Measurements from ENCODE around the gene ESRRB.

Gene ESRRB

GRCh38 chr14:76495983-76496382 is 120.0 kb downstream of the ESRRB start:
- no peak overlapping the region for H3K4me3 ChIP-seq (replicated peaks in 1 of 2; ENCODE audit: low read depth in 2 of 2, low read length in 2 of 2)
- DNase-seq (ENCODE audit: low read depth in 2 of 2): no peak
- TF ChIP-seq CTCF (IDR thresholded peaks at IDR 0.05; ENCODE audit: low read depth, low read length): no peak

GRCh38 chr14:76496595-76496994 is 120.7 kb downstream of the ESRRB start:
- DNase-seq (ENCODE audit: low read depth in 2 of 2): no peak
- TF ChIP-seq CTCF (IDR thresholded peaks at IDR 0.05; ENCODE audit: low read depth, low read length): no peak
- H3K4me3 ChIP-seq (replicated peaks in 1 of 2; ENCODE audit: low read depth in 2 of 2, low read length in 2 of 2): no peak overlapping the region

GRCh38 chr14:76497550-76498462 is 121.9 kb downstream of the ESRRB start:
- TF ChIP-seq CTCF (IDR thresholded peaks at IDR 0.05; ENCODE audit: low read depth, low read length): no peak
- DNase-seq (ENCODE audit: low read depth in 2 of 2): no peak
- no peak overlapping the region for H3K4me3 ChIP-seq (replicated peaks in 1 of 2; ENCODE audit: low read depth in 2 of 2, low read length in 2 of 2)

- no peak for TF ChIP-seq CTCF (IDR thresholded peaks at IDR 0.05; ENCODE audit: low read depth, low read length)
- DNase-seq (ENCODE audit: low read depth in 2 of 2): no peak
- H3K4me3 ChIP-seq (replicated peaks in 1 of 2; ENCODE audit: low read depth in 2 of 2, low read length in 2 of 2): no peak overlapping the region
These were observed 122.6 kb downstream of the ESRRB start for GRCh38 chr14:76498463-76498935.

GRCh38 chr14:76498976-76499375 is 123.0 kb downstream of the ESRRB start:
- no peak for DNase-seq (ENCODE audit: low read depth in 2 of 2)
- TF ChIP-seq CTCF (IDR thresholded peaks at IDR 0.05; ENCODE audit: low read depth, low read length): no peak
- H3K4me3 ChIP-seq (replicated peaks in 1 of 2; ENCODE audit: low read depth in 2 of 2, low read length in 2 of 2): no peak overlapping the region

- TF ChIP-seq CTCF (IDR thresholded peaks at IDR 0.05; ENCODE audit: low read depth, low read length): no peak
- DNase-seq (ENCODE audit: low read depth in 2 of 2): no peak
- H3K4me3 ChIP-seq (replicated peaks in 1 of 2; ENCODE audit: low read depth in 2 of 2, low read length in 2 of 2): no peak overlapping the region
These were observed 123.5 kb downstream of the ESRRB start for GRCh38 chr14:76499399-76499798.

Data from cardiac fibroblast (primary cell).